GM18951 (cell line): Measurements from ENCODE around the gene ST6GAL1.
"Not testable (repeated sequence)": the region's sequence is repeated elsewhere in the genome, so short reads cannot be mapped to it uniquely, and the experiment has no call there.

Experiments
- POLR2A ChIP-seq: IDR thresholded peaks from 4 replicates; pipeline ENCODE4 v1.6.1; 2011; ENCODE audit warnings: mild to moderate bottlenecking; ENCODE audit not compliant: insufficient read length, insufficient read depth; ENCODE audit errors: extremely low read depth
- in situ Hi-C: fragments of 300-500 bp; cut with MboI; formaldehyde crosslinking; loops from one replicate; pipeline ENCODE4 v1.12.0; 2022; ENCODE audit warnings: low sequenced_read_pairs, mixed read lengths, inconsistent platforms; ENCODE audit not compliant: unreplicated experiment

Gene ST6GAL1

GRCh38 chr3:186997061-186997460, 66.7 kb downstream of the ST6GAL1 start:
- no peak for TF ChIP-seq POLR2A
- in situ Hi-C loops = no loop called here

- in situ Hi-C loops = no loop called here
- TF ChIP-seq POLR2A = no peak
These were observed 67.2 kb downstream of the ST6GAL1 start for GRCh38 chr3:186997473-186997939.

DNA sequence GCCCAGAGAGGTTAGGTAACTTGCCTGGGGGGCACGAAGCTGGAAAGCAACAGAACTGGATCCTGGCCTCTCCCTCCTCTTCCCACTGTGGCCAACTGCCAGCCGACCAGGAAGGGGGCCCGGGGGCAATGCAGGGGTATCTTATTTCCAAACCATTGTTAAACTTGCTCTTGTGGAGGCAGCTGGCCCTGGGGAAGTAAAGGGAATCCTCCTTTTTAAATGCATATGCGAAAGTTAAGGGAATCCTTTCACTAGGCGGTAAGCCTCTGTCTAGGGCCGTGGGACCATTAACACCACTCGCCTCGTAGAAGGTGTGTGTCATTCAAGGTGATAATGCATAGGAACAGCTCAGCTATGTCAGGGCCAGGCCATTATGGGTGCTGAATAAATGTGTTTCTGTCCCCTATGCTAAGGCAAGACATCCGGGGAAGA, 68.6 kb downstream of the ST6GAL1 start:
- no peak for TF ChIP-seq POLR2A
- in situ Hi-C loops = no loop called here

DNA sequence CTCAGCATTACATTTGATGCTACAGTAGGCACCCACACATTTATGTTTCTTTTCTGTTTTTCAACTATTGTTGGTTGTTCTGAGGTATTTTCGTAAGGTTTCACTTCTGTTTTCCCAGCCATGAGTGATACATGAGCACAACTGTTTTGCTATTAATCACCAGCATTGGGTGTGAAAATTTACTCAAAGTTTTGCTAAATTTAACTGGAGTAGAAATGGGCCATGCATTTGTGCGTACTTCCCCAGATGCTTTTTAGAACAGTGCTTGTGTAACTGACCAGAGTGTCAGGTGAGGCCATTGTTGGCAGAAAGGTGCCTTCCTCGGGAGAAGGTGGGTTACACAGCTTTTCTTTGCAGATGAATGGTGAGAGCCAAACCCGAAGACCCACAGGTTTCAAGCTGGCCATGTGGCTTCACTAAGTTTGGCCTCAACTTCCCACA, 70.4 kb downstream of the ST6GAL1 start:
- TF ChIP-seq POLR2A = no peak
- in situ Hi-C loops = no loop called here

- TF ChIP-seq POLR2A = no peak
- in situ Hi-C loops = no loop called here
These were observed 72.6 kb downstream of the ST6GAL1 start for GRCh38 chr3:187002915-187003314.

DNA sequence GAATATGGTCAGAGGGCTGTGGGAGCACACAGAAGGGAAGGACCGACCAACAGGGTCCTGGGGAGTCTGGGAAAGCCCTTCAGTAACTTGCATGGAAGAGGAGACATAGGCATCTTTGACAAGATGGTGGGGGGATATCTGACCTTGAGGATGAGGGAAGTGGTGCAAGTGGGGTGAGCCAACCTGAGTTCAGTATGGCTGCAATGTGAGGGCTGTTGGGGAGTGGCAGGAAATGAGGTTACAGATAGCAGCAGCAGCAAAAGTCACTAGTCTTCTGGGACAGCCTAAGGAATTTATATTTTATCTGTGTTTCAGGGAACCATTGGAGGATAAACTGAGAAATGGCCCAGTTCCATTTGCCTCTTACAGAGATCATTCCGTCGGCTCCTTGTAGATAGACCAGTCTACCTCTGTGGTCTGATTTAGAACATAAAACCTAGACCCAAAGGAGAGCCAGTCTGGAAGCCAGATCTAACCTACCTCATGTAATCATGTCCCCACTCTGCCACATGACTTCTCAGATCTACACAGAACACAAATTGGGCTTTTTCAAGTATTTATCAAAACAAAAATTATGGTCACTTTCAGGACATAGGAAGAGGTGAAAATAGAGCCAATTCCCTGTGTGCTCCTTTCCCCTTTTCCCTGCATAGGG, 75.6 kb downstream of the ST6GAL1 start:
- in situ Hi-C loops = no loop called here
- TF ChIP-seq POLR2A = no peak

GRCh38 chr3:187006864-187007630, 76.7 kb downstream of the ST6GAL1 start:
- in situ Hi-C loops = no loop called here
- no peak for TF ChIP-seq POLR2A

- in situ Hi-C loops = not testable (repeated sequence)
These were observed 80.1 kb downstream of the ST6GAL1 start for GRCh38 chr3:187010382-187010781.

DNA sequence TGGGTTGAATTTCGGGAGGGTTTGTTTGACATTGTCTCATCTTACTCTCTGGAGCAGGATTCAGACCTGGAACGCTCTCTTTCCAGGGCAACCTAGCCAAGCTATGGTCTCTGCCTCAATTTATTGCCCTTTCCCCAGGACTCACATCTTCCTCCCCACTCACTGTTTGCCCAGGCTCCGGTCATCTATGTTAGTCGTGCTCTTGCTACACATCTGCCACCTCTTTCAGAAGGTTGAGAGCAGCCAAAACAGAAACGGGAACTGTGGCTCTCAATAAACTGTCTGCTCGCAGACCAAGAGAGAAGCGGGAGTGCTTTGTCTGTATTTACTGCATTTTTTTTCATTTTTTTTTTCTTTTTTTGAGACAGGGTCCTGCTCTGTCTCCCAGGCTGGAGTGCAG, 81.6 kb downstream of the ST6GAL1 start:
- in situ Hi-C loops = no loop called here

DNA sequence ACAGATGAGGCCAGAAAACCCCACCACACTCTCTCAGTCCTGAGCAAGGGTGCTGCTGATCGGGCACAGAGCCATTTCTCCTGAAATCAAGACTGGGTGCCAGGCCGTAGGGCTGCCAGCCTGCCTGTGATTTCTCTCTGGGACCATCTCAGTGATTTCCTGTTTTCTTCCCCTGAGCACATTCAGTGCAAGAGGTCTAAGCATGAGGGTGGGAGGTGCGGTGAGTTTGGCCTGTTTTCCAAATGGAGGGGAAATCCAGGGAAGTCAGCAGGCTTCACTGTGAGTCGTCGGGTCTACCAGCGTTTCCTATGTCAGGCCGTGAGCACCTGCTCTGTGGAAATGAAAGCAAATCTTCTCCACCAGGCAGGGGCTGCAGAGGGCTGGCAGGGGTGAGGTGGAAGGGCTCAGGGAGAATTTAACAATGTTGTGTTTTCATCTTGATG, 82.3 kb downstream of the ST6GAL1 start:
- no peak for TF ChIP-seq POLR2A
- in situ Hi-C loops = no loop called here

More for the DNA sequence above, 81.6 kb downstream of the ST6GAL1 start:
- no peak for TF ChIP-seq POLR2A

DNA sequence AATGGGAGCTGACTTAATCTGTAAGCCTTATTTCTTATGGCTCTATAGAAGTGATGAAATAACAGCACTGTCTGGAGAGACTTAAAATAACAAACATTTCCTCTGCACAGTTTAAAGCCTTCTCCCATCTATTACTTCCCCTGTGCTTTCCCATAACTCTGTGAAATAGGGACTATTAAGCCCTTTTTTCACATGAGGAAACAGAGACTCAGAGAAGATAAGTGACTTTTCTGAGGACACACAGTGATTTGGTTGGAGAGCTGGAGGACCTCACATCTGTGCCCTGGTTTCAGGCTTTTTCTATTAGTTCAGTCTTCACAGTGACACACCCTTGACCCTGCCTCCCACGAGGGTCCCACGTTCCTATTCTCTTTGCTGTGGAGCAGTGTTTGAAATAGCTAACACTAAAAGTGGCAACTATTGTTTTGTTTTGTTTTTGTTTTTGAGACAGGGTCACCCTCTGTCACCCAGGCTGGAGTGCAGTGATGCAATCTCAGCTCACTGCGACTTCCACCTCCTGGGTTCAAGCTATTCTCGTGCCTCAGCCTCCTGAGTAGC, 82.9 kb downstream of the ST6GAL1 start:
- in situ Hi-C loops = no loop called here
- no peak for TF ChIP-seq POLR2A

DNA sequence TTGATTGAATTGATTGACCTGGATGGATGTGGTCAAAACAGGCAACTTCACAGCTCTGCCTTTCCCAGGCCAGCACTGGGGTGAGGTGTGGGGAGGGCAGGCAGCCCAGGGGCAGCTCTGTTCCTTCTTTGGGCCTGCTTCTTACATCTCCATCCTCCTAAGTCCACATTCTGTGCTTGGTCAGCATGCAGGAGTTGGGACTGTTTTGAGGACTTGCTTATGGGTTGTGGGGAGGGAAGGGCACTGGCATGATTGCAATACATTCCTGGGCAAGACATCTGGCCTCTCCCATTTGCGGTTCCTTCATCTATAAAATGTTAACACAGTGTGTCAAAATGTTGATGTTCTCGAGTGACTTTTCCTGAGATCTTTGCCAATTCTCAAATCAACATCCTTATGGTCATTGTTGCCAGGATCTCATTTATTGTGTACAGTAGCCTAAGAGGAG, 84.1 kb downstream of the ST6GAL1 start:
- TF ChIP-seq POLR2A = no peak

GRCh38 chr3:187015903-187016638, 85.7 kb downstream of the ST6GAL1 start:
- in situ Hi-C loops = no loop called here
- TF ChIP-seq POLR2A = no peak

More for the DNA sequence above, 84.1 kb downstream of the ST6GAL1 start:
- in situ Hi-C loops = no loop called here
